ENCODE data around the gene CLEC12A.
"Not testable (repeated sequence)": the region's sequence is repeated elsewhere in the genome, so short reads cannot be mapped to it uniquely, and the experiment has no call there.

The CLEC12A gene

DNA sequence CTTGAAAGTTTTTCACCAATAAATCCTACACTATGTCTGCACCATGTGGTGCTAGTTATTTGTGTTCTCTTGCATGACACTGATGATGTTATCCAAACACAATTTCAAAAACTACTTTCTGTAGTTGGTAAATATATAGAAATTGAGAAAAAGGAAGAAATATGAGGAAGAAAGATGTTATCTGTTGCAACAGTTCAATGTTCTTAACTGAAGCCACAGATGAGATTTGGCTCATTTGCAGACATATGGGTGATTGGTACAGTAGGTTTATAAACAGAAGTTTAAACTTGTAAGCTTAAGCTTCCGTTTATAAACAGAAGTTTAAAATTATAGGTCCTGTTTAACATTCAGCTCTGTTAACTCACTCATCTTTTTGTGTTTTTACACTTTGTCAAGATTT, at the start of gene CLEC12A:
Gene CLEC12A, plus strand, starts transcription at position 229 of the 400 bp plus-strand sequence. CDS start 188 bp downstream, outside the sequence.
- DNase-seq: no peak

GRCh38 chr12:9922429-9922828, 48.8 kb upstream of the CLEC12A start:
- no peak for DNase-seq

DNA sequence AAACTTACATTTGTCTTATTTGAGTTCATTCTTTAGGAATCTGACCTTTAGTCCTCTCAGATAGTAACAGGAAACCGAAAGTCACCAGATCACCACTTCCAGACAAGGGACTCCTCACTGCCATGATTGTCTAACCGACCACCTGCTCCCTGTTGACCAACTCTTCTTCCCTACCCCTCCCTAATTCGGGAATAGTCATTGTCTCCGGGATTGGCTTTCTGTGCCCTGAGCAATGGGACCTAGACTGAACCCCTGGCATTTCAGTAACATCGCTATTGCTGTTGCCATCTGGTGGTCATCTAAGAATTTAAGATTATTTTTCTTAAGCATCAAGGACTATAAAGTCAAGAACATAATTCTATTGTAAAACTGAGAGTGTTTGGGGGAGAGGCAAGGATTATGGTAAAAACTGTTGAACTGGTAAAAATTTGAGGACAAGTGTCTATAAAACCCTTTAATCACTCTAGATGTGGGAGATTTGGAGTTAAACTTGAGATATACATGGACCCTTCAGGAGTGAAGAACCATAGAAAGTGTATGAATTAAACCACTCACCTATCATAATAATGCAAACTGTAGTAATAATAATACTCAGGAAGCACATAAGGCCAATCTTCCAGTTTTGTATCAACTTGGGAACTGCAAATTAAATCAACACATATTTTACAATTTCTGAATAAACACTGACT, 45.4 kb upstream of the CLEC12A start:
- peak; percentile 40 to 67 for DNase-seq

DNA sequence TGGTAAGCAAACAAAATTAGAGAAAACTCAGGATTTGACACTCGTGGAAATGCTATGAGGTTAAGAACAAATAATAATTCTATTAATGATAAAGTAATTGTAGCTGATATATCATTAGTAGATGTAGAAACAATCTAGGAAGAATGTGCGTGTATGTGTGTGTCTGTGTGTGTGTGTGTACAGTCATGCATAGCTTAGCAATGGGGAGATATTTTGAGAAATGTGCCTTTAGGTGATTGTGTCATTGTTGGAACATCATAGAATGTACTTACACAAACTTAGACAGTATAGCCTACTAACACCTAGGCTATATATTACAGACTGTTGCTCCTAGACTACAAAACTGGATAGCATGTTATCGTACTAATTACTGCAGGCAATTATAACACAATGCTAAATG, 44.3 kb upstream of the CLEC12A start:
- DNase-seq: no peak

DNA sequence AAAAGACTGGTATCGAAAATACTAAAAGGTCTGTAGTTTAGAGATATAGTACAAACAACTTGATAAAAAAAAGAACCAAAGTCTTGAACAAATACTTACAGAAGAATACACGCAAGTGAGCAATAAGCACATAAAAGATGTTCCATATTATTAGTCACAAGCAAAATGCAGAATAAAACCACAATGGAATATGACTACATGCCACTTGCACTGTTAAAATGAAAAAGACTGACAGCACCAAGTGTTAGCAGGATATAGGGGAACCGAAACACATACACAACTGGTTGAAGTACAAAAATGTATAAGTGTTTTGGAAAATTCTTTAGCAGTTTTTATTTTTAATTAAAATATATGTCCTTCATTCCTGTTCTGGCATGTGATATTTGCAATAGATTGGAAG, 42.6 kb upstream of the CLEC12A start:
- no peak for DNase-seq

- no peak for DNase-seq
These were observed 40.0 kb upstream of the CLEC12A start for GRCh38 chr12:9931245-9931644.

DNA sequence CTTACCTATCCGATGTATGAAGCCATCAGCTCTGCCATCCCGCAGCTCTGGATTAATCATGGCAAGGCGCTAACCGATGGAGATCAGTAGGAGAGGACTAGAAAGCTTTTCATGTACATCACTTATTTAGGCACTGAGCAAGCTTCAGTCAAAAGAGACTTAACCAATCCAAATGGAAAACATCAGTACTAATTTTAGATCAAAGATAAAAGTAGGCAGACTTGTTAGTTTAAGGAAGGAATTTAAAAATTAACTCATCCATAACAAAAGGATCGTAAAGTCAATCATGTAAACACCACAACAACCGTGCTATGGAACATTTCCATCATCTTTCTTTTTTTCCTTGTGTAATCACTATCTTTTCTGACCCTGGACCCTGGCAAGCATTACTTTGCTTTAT, 38.9 kb upstream of the CLEC12A start, which contains the start of gene CLEC2A:
Gene CLEC2A, minus strand, starts transcription at position 101 of the 400 bp plus-strand sequence. Its CDS starts 41 bp downstream, at position 60.
- no peak for DNase-seq

DNA sequence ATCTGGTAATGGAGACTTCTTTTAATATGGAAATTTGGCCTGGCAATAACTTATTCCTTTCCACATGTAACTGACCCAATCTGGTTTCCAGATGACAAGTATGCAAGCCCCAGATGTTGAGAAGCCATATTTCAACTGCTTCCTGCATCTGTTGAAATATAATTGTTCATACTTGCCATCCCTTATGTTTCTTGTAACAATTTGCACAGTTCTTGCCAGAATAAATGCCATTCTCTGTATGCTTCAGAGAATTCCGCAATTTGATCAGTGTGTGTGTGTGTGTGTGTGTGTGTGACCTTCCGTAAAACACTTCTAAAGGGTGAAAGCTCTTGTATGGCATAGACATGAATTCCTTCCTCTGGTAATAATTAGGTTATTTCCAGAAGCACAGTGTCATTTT, 37.3 kb upstream of the CLEC12A start:
- no peak for DNase-seq

- no peak for DNase-seq
These were observed 36.2 kb upstream of the CLEC12A start for GRCh38 chr12:9935026-9935425.

DNA sequence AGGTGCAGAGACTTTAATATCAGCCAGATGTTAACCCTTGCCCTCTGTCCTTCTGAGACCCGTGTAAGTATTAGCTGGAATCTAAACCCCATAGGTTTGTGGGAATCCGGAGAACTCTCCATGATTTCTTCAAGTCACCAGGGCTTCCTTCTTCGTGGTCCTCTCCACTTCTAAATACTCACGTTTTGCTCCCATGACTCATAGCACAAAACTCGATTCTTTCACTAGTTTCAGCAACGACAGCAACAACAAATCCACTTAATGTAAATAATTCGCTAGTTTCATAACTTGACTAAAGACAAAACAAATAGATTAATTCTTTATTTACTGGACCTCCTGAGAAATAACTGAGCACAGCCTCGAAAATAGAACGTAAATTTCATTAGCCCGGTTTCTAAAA, 34.6 kb upstream of the CLEC12A start:
- no peak for DNase-seq

DNA sequence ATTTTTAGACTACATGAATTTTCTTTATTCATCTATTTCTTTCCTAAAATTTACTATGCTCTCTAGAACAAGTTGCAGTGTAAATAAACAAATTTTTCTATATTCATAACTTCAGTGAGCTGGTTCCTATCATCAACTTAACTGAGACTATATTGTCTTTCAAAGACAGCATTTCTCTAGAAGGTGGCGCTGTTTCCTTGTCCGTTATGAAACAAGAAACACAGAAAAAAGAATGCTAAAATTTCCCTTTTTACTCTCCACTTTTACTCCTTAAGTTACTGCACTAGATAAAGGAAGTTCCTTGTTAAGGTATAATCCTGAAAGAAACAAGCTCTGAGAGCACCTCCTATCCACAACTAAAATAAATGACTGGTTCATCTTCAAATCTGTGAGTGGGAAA, 30.8 kb upstream of the CLEC12A start:
- DNase-seq: peak; percentile 6 to 8

- peak in 1 of 2 experiments; percentile 3 for DNase-seq
These were observed 29.4 kb upstream of the CLEC12A start for GRCh38 chr12:9941838-9942237.

DNA sequence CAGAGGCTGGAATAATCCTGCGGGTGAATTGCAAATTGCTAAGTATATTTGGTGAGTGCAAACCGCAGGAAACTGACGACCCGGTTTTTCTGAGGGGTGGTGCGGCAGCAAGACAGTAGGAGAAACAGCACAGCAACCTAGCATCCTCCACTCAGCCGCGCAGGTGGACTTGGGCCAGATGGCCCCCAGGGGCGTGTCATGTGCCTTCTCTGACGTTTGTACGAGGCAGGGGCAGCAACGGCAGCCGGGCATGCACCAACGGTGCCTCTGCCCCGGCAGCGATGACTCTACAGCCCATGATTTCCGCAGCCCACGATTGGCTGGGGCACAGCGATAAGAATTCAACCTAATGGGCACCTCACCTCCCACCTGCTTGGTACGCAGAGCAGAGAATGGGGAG, 28.0 kb upstream of the CLEC12A start:
- DNase-seq: peak; percentile 91 to 96

DNA sequence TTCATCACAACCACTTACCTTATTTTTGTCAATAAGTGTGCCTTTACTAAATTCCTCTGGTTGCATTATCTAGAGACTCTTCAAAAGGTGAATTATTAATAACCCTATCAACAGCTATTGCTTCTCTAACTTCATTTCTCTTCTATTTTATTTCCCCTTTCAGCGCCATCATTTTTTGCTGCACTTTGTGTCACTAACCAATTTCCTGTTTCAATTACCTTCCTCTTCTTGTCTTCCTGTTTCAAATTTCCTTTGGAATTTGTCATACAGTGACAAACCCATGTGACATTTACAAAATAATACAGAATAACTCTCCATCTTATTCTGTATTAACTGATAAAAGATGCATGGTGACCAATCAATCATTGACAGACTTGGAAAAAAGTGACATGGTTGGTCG, 26.8 kb upstream of the CLEC12A start:
- DNase-seq: no peak

DNA sequence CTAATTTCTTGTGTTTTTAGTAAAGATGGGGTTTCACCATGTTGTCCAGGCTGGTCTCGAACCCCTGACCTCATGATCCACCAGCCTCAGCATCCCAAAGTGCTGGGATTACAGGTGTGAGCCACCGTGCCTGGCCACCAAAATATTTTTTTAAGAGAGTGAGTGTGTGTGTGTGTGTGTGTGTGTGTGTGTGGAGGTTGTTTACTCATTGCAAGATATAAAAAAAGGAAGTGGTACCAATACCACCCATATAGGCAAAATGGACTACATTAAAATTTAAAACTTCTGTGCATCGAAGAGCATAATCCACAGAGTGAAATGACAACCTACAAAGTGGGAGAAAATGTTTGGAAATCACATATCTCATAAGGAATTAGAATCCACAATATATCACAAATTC, 23.5 kb upstream of the CLEC12A start:
- DNase-seq: no peak

DNA sequence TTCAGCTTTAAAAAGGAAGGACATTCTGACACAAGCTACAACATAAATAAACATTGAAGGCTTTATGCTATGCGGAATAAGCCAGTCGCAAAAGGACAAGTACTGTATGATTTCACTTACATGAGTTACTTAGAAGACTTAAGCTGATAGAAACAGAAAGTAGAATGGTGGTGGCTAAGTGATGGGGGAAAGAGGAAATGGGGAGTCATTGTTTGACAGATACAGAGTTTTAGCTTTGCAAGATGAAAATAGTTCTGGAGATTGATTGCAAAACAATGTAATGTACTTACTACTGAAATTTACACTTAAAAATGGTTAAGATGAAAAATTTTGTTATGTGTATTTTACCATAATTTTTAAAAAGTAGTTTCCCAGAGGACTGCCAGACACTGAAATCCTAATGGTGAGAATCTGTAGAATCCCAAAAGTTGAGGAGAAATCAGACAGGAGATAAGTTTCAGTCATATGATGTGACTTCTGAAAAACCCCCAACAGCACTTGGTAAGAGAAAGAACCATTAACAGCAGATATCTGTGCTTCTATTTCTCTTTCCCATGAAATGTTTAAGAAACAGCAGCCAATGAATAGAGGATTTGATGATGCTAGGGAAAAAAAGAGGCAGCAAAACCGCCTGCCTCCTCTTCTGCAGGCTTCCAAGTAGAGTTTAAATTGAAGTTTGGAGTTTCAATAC, 22.5 kb upstream of the CLEC12A start:
- no peak for DNase-seq

GRCh38 chr12:9951026-9951675, 20.1 kb upstream of the CLEC12A start:
- DNase-seq: no peak

DNA sequence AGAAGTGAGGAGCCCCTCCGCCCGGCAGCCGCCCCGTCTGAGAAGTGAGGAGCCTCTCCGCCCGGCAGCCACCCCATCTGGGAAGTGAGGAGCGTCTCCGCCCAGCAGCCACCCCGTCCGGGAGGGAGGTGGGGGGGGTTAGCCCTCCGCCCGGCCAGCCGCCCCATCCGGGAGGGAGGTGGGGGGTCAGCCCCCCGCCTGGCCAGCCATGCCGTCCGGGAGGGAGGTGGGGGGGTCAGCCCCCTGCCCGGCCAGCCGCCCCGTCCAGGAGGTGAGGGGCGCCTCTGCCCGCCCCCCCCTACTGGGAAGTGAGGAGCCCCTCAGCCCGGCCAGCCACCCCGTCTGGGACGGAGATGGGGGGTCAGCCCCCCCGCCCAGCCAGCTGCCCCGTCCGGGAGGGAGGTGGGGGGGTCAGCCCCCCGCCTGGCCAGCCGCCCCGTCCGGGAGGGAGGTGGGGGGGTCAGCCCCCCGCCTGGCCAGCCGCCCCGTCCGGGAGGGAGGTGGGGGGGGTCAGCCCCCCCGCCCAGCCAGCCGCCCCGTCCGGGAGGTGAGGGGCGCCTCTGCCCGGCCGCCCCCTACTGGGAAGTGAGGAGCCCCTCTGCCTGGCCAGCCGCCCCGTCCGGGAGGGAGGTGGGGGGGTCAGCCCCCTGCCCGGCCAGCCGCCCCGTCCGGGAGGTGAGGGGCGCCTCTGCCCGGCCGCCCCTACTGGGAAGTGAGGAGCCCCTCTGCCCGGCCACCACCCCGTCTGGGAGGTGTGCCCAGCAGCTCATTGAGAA, 18.1 kb upstream of the CLEC12A start:
- not testable (repeated sequence) for DNase-seq

- DNase-seq: no peak
These were observed 13.4 kb upstream of the CLEC12A start for GRCh38 chr12:9957834-9958233.

DNA sequence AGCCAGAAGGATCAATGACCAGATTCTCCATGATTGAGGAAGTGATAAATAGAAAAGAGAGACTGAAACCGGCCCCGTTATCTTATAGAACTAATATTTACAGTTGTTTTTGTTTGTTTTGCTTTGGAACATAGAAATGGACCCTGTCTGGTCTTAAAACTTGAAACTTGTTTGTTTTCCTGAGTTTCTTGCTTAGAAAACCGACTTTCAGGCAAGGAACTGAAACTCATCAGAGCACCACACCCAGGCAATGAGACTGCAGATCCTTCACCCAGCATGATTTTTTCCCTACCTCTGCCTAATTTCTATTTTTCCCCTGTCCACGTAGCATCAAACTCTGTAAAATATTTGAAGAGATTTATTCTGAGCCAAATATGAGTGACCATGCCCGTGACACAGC, 10.6 kb upstream of the CLEC12A start:
- no peak for DNase-seq

DNA sequence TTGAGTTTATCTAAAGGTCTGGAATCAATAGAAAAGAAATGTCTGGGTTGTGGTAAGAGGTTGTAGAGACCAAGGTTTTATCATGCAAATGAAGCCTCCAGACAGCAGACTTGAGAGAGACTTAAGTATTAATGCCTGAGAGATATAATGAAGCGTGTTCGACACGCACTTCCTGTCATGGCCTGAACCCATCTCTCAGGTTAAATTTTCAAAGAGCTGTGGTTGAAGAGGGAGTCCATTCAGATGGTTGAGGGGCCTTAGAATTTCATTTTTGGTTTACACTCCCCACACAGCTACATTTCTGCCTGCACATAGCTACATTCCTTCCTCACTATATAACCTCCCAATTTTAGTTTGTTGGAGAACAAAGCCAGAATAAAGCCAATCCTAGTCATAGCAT, 10.1 kb upstream of the CLEC12A start:
- DNase-seq: no peak

GRCh38 chr12:9961901-9962300, 9.3 kb upstream of the CLEC12A start:
- DNase-seq: no peak

- DNase-seq: peak; percentile 86 to 87
These were observed 1.5 kb upstream of the CLEC12A start for GRCh38 chr12:9969673-9970072.
